HCT116 (cell line): Measurements from ENCODE around the gene YWHAH. TPM values are rescaled to one million over a fixed set of nuclear protein-coding genes. Genes with fewer than 3 reads are reported as not detected.

Experiments used
- ATAC-seq: fragments of 200-7000 bp; cut with Tn5 transposase; 2 replicates; pipeline ENCODE4 v1.9.1; 2020; ENCODE audit warnings: mild to moderate bottlenecking, moderate library complexity
- BruUV-seq: library from RNA; stranded (reverse); fragments of 400-500 nt; replicated peaks from 2 replicates; lab custom pipeline; 2021; lab: Mats Ljungman, UMichigan
- CTCF ChIA-PET: fragments of 300-600 bp; sonication (Branson Sonifier 250); formaldehyde crosslinking; loops from one replicate; lab custom pipeline; 2021; ENCODE audit warnings: antibody characterized with exemption; lab: Charles Lee
- POLR2A ChIA-PET: fragments of 300-600, 350-600 bp; sonication (Branson Sonifier 250); formaldehyde crosslinking; loops from one replicate; lab custom pipeline; 2021; ENCODE audit warnings: antibody characterized with exemption; lab: Charles Lee
- RAD21 ChIA-PET, 2 experiments: fragments of 300-600 bp; sonication (Branson Sonifier 250); formaldehyde crosslinking; loops; one replicate each; lab custom pipeline; 2023; ENCODE audit warnings: low total read pairs in 2 of 2; ENCODE audit not compliant: uncharacterized antibody in 2 of 2, unreplicated experiment in 2 of 2, low non-redundant PET in 1 of 2; lab: Charles Lee
- DNase-seq: peaks from one replicate; pipeline ENCODE4 v3.0.0-alpha.2; 2010; ENCODE audit warnings: low read depth, low spot score
- H2AFZ ChIP-seq: fragments of 200-600 bp; shearing (Covaris generic), sonication (generic); 2 replicates; pipeline ENCODE4 v1.6.1; 2017; ENCODE audit warnings: low read depth, mixed run types, mixed read lengths, antibody characterized with exemption, low read length; ENCODE audit not compliant: poor library complexity, severe bottlenecking
- H3K27ac ChIP-seq: 2 replicates; pipeline ENCODE4 v1.5.1; 2012; ENCODE audit warnings: low read depth, low read length
- H3K27me3 ChIP-seq: fragments of 200-600 bp; sonication (generic); 2 replicates; pipeline ENCODE4 v1.6.1; 2016; ENCODE audit warnings: mixed run types, low read length, mixed read lengths; ENCODE audit not compliant: insufficient read depth
- H3K36me3 ChIP-seq, 2 experiments: fragments of 200-500 bp in 1 of 2; fragments of 200-600 bp in 1 of 2; sonication (Bioruptor generic) in 1 of 2; sonication (generic) in 1 of 2; 2 replicates each; pipeline versions ENCODE4 v1.5.1 to v1.6.1; 2014 to 2016; ENCODE audit warnings: low read length in 2 of 2, inconsistent platforms in 1 of 2, mixed read lengths in 1 of 2, mixed run types in 1 of 2; ENCODE audit not compliant: insufficient read depth in 2 of 2, control insufficient read depth in 1 of 2
- H3K4me1 ChIP-seq, 2 experiments: fragments of 200-600 bp in 1 of 2; sonication (generic) in 1 of 2; 2 replicates each; pipeline versions ENCODE4 v1.5.1 to v1.6.1; 2012 to 2017; ENCODE audit warnings: low read length in 2 of 2, inconsistent platforms in 1 of 2, mild to moderate bottlenecking in 1 of 2, mixed read lengths in 1 of 2, mixed run types in 1 of 2, moderate library complexity in 1 of 2; ENCODE audit not compliant: insufficient read depth in 2 of 2, control insufficient read depth in 1 of 2
- H3K4me2 ChIP-seq: fragments of 200-600 bp; sonication (generic); 2 replicates; pipeline ENCODE4 v1.6.1; 2017; ENCODE audit warnings: mixed run types, low read length, mixed read lengths
- H3K4me3 ChIP-seq, 2 experiments: fragments of 200-600 bp in 1 of 2; sonication (generic) in 1 of 2; replicated peaks in 1 of 2; 2 replicates each; pipeline ENCODE4 v1.5.1; 2011 to 2016; ENCODE audit warnings: low read length in 2 of 2, control low read depth in 1 of 2, low read depth in 1 of 2, mild to moderate bottlenecking in 1 of 2, mixed read lengths in 1 of 2, mixed run types in 1 of 2
- H3K79me2 ChIP-seq: fragments of 200-600 bp; sonication (generic); 2 replicates; pipeline ENCODE4 v1.6.1; 2017; ENCODE audit warnings: mild to moderate bottlenecking, mixed run types, low read length, moderate library complexity, mixed read lengths; ENCODE audit not compliant: insufficient read depth
- H3K9ac ChIP-seq: fragments of 200-600 bp; sonication (generic); 2 replicates; pipeline ENCODE4 v1.6.1; 2016; ENCODE audit warnings: low read length, mixed read lengths
- H3K9me2 ChIP-seq: fragments of 200-600 bp; sonication (generic), shearing (Covaris generic); 2 replicates; pipeline ENCODE4 v1.6.1; 2017; ENCODE audit warnings: mixed run types, mild to moderate bottlenecking, moderate library complexity; ENCODE audit not compliant: insufficient read depth
- H3K9me3 ChIP-seq, 2 experiments: fragments of 200-500 bp in 1 of 2; fragments of 200-600 bp in 1 of 2; sonication (Bioruptor generic) in 1 of 2; sonication (generic) in 1 of 2; 2 replicates each; pipeline ENCODE4 v1.6.1; 2014 to 2017; ENCODE audit warnings: low read length in 2 of 2, mixed read lengths in 2 of 2, inconsistent platforms in 1 of 2, low read depth in 1 of 2, mild to moderate bottlenecking in 1 of 2, mixed run types in 1 of 2, moderate library complexity in 1 of 2; ENCODE audit not compliant: control insufficient read depth in 1 of 2, insufficient read depth in 1 of 2
- H4K20me1 ChIP-seq: fragments of 200-600 bp; sonication (generic), shearing (Covaris generic); 2 replicates; pipeline ENCODE4 v1.6.1; 2017; ENCODE audit warnings: mixed run types, mild to moderate bottlenecking, moderate library complexity; ENCODE audit not compliant: insufficient read depth
- CTCF ChIP-seq, 3 experiments: fragments of 200-600 bp in 1 of 3; sonication (generic) in 1 of 3; IDR thresholded peaks in 2 of 3; conservative IDR thresholded peaks in 1 of 3; 2 replicates each; pipeline ENCODE4 v1.5.1; 2012 to 2017; ENCODE audit warnings: low read depth in 2 of 3, low read length in 2 of 3, antibody characterized with exemption in 1 of 3, borderline replicate concordance in 1 of 3, control low read depth in 1 of 3, mild to moderate bottlenecking in 1 of 3, mixed read lengths in 1 of 3, mixed run types in 1 of 3, moderate library complexity in 1 of 3; ENCODE audit not compliant: insufficient read depth in 1 of 3
- JUND ChIP-seq: IDR thresholded peaks from 2 replicates; pipeline ENCODE4 v1.6.1; 2012
- POLR2A ChIP-seq: IDR thresholded peaks from 2 replicates; pipeline ENCODE4 v1.7.0; 2011; ENCODE audit warnings: borderline replicate concordance; ENCODE audit not compliant: insufficient read depth, insufficient read length; ENCODE audit errors: extremely low read depth
- RAD21 ChIP-seq: IDR thresholded peaks from 2 replicates; pipeline ENCODE4 v1.6.1; 2012; ENCODE audit warnings: low read depth, mild to moderate bottlenecking
- REST ChIP-seq: IDR thresholded peaks from 2 replicates; pipeline ENCODE4 v1.6.1; 2012; ENCODE audit warnings: low read depth
- YY1 ChIP-seq: IDR thresholded peaks from 2 replicates; pipeline ENCODE4 v1.6.1; 2011; ENCODE audit warnings: low read length, low read depth, moderate library complexity, mild to moderate bottlenecking; ENCODE audit not compliant: insufficient replicate concordance; ENCODE audit errors: extremely low read depth
- intact Hi-C: fragments of 100-400 bp; cut with micrococcal nuclease; formaldehyde crosslinking; loops from 2 replicates; pipeline ENCODE4 v1.10.0; 2022
- total RNA-seq: library from RNA; stranded (reverse); gene quantifications from one replicate; pipeline ENCODE4 v1.2.1, GENCODE V29; 2021; ENCODE audit not compliant: unreplicated experiment

YWHAH gene
- total RNA-seq, 1 experiment from 2014 or later = 140 TPM

- intact Hi-C loops = loop anchor here (10.0 kb wide), 1 partner anchor 117 kb away; no protein-coding TSS in a partner anchor
- Histone ChIP-seq H3K4me3 (no peak overlapping the region), H4K20me1 (no peaks in the 10 kb centered on the region), H3K9ac (no peak overlapping the region), H3K79me2 (peaks cover 26% of the 10 kb centered on the region)
- RAD21 ChIA-PET = no interaction called here
- no peak for TF ChIP-seq REST
- TF ChIP-seq CTCF (IDR thresholded peaks at IDR 0.05 in 2 of 3, conservative IDR thresholded peaks at IDR 0.05 in 1 of 3; ENCODE audit: borderline replicate concordance in 1 of 3, insufficient read depth in 1 of 3, low read depth in 2 of 3, low read length in 2 of 3) = no peak
- no peak for TF ChIP-seq JUND
- TF ChIP-seq RAD21 = no peak
- TF ChIP-seq YY1 = no peak
- TF ChIP-seq POLR2A = no peak
- TF ChIP-seq, all 23 proteins: peak for 0
- ATAC-seq (no peak), DNase-seq (no peak)
- no peak overlapping the region for H3K27ac ChIP-seq
- no peak overlapping the region for H2AFZ ChIP-seq
- no peaks in the 10 kb centered on the region for H3K9me3 ChIP-seq
- POLR2A ChIA-PET = no interaction called here
- CTCF ChIA-PET = no interaction called here
- H3K4me2 ChIP-seq = no peak overlapping the region
- peaks cover 21 to 29% of the 10 kb centered on the region in 2 experiments for H3K4me1 ChIP-seq
- H3K36me3 ChIP-seq = peaks cover 0 to 10% of the 10 kb centered on the region in 2 experiments; a peak in 1 of 4 replicates
- no TSS peak for BruUV-seq
- no peaks in the 10 kb centered on the region for H3K27me3 ChIP-seq
- no peaks in the 10 kb centered on the region for H3K9me2 ChIP-seq
Measured at GRCh38 chr22:31942091-31942490, 2.2 kb upstream of the YWHAH start.
